GM18907 (cell line): Measurements from ENCODE around the gene MNAT1.

ENCODE experiments used
- ATAC-seq: cut with Tn5 transposase; IDR thresholded peaks from one replicate; pipeline ENCODE4 v1.9.1; 2021; ENCODE audit warnings: mild to moderate bottlenecking, moderate library complexity; ENCODE audit not compliant: unreplicated experiment

The MNAT1 gene

DNA sequence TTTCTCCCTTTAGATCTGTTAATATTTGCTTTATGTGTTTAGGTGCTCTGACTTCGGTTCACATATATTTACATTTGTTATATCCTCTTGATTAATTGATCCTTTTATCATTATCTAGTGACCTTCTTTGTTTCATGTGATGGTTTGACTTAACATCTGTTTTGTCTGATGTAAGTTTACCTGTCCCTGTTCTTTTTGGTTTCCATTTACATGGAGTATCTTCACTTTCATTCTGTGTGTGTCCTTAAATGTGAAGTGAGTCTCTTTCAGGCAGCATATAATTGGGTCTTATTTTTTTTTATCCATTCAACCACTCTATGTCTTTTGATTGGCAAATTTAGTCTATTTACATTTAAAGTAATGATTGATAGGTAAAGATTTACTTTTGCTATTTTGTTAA lies 222.1 kb downstream of the MNAT1 start:
- no peak for ATAC-seq

DNA sequence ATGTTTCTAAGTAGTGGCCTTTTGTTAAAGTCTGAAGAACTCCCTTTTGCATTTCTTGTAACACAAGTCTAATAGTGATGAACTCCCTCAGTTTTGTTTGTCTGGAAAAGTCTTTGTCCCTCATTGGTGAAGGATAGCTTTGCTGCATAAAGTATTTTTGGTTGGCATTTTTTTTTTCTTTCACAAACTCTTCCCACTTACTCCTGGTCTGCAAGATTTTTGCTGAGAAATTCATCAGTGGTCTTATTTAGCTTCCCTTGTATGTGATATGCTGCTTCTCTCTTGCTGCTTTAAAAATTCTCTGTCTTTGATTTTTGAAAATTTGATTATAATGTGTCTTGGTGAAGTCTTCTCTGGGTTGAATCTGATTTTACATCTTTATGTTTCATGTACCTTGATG lies 223.6 kb downstream of the MNAT1 start:
- no peak for ATAC-seq

DNA sequence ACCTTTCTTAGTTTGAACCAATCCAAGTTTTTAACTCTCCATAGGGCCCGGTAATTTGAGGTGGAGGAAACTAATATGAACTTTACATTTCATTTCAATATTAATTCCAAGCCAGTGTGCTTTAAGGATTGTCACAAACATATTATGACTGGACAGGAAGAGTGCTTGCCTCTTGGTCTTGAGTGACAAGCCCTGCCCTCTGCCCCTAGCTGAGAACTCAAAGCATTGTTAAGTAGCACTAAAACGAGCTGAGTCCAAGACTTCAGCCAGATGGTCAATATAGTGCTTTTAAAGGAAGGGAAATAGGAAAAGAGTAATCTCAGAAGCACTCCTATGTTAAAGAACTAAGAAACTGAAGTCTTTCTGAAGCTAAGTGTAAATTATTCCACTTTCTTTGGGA lies 229.2 kb downstream of the MNAT1 start:
- ATAC-seq: no peak

DNA sequence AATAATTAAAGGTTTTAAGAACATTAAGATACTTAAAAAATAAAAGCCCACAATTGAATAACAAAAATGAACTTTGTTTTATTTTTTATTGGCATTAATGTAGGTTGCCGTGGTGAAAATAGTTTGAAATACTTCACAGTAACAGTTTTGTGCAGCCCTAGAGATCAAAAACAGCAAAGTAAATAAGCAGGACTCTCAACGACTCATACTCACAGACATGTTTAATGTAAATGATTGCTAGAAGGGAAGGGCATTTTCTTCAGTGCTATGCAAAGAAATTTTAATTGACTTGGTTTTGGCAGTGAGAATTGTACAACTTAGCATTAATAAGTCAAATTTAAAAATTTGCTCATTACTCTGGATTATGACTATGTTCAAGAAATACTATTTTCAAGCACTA lies 230.3 kb downstream of the MNAT1 start:
- no peak for ATAC-seq

DNA sequence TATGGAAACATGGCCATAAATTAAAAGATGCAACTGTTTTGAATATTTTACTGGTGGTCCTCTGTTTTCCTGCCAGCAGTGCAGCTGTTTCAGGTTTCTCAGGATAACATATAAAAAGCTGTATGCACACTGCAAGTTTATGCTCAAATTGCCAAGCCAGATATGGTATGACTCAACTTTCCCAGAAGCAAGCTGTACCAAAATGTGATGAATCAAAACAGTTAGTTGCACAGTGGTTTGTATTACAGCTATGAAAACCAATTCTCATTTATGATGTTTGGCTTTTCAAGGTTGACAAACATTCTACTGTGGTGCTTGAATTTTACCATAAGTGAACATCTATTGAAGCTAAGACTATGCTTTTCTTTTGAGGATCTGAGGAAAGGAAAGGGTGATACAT lies 230.8 kb downstream of the MNAT1 start:
- no peak for ATAC-seq

DNA sequence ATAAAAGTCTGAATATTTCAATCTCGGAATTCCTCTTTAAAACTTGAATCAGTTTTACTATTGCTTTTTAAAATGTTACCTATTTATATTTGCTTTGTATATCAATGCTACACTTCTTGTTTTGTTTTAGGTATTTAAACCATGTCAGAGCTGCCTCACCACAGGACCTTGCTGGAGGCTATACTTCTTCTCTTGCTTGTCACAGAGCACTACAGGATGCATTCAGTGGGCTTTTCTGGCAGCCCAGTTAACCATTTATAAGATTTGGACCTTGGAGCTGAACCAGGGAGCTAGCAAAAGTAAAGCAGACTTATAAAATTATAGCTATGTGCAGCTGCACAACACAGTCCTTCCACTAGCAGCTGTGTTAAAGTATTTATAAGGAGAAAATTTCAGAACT lies 233.5 kb downstream of the MNAT1 start:
- no peak for ATAC-seq

DNA sequence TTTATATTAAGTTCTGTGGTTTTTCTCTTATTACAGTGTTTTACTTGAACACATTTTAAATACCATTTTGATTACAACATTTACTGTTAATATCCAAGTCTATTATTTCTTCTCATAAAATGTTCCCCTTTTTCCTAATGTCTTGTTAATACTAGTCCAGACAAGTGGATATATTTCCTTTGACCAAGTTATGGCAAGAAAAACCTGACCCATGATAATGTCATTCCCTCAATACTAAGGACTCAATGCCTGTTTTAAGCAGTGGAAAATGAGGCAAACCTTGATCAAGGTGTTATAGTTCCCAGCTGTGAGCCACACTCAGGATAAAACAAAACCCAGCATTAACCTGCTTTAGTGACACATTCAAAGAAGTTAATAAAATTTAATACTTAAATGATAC lies 234.1 kb downstream of the MNAT1 start:
- no peak for ATAC-seq

DNA sequence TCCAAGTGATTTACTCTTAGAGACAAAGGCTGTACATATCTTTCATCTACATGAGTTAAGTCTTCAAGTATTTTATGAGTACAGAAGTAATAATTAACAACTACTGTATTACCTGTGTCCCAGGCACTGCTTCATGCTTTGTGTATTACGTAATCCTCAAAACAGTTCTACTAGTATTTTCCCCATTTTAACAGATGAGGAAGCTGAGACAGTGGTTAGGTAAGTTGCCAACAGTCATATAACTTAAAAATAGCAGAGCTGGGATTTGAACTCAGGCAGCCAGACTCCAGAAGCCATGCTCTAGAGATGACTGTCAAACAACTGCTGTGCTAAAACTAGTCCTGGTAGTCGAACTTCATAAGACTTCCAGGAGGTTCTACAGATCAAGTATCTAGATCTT lies 235.6 kb downstream of the MNAT1 start:
- no peak for ATAC-seq

DNA sequence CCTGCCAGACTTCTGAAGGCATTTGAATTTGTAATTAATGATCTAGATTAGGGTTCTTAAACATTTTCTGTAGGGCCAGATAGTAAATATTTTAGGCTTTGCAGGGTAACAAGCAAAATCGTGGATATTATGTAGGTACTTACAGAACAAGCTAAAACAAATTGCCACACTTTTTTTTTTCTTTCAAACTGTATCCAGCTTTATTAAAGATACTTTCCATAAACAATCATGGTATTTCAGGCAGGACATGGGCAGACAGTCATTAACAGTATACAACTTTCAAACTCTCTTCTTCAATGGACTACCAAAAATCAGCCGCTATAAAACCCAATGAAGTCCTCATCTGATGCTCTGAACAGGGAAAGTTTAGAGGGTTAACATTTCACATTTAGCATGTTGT lies 236.7 kb downstream of the MNAT1 start:
- no peak for ATAC-seq

DNA sequence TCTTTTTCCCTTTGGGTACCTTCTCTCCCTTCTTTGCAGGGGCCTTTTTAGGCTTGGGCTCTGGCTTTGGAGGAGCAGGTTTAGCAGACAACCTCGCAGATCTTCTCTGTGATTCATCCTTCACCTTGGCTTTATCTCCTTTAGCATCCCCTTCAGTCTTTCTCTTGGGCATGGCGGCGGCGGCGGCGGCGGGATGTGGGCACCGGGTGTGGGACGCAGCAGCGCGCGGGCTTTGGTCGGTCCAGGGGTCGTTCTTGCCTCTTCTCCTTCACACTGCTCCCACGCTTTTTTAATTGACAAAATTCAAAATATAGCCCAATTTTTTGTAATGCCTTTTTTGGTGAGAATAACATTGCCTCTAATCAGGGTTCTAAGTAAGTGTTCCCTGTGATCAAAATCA lies 237.7 kb downstream of the MNAT1 start:
- ATAC-seq: no peak

DNA sequence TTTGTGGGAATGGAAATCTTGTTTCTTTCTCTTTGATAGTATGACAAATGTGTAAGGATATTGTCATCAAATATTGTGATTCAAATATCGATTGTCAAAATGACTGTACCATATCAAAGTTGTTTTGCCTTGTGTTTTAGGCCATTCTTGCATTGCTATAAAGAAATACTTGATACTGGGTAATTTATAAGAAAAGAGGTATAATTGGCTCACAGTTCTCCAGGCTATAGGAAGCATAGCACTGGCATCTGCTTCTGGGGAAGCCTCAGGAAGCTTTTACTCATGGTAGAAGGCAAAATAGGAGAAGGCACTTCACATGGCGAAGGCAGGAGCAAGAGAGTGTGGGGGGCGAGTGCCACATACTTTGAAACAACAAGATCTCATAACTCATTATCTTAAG lies 238.5 kb downstream of the MNAT1 start:
- ATAC-seq: no peak

DNA sequence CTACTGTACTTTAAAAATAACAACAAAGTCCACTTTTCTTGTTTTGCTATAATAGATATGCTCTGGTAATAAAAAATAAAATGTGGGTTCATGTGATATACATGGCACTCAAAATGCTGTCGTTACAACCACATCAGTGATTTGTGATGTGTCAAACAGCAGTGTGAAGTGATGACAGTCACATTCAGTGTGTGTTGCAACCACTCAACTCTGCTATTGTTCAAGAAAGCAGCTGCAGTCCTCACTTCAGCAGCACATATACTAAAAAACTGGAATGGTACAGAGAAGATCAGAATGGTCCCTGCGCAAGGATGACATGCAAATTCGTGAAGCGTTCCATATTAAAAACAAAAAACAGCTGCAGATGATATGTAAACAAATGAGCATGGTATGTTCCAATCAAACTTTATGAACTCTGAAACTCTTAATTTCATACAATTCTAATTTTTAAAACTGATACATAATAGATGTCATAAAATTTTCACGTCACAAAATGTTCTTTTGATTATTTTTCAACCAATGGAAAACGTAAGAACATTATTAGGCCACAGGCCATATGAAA lies 239.6 kb downstream of the MNAT1 start:
- ATAC-seq: no peak

DNA sequence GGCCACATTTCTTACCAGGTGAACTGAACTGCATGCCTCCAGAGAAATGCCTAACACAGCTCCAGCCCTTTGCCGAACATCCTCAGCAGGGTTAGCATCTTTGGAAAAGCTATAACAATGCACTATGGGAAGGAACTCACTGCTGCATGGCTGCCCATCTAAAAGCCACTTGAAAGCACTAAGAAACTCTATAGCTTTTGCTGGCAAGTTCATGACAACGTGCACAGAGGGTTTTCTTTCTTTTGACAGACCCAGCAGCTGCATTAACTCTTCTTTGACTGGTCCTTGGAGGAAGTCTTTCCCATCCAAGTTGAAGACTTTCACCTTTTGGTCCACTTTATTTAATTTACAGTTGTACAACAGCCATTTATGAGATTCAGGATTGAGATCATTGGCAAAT lies 241.0 kb downstream of the MNAT1 start:
- no peak for ATAC-seq

DNA sequence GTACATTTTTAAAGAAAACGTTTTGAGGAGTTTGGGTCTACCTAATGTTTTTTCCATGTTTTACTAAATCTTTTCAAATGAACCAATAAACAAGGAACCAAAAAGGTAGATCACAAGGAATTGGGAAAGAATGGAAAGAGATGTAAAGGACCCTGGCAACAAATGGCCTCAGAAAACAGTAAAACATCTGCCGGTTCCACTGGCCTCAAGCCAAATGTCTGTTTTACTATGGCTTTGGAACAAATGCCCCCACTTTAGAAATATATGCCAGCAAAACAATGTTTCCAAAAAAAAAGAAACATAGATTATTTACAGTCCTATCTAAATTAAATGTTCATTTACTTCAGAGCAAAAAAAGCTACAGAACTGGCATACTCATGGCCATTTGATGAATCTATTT lies 243.3 kb downstream of the MNAT1 start:
- ATAC-seq: no peak

DNA sequence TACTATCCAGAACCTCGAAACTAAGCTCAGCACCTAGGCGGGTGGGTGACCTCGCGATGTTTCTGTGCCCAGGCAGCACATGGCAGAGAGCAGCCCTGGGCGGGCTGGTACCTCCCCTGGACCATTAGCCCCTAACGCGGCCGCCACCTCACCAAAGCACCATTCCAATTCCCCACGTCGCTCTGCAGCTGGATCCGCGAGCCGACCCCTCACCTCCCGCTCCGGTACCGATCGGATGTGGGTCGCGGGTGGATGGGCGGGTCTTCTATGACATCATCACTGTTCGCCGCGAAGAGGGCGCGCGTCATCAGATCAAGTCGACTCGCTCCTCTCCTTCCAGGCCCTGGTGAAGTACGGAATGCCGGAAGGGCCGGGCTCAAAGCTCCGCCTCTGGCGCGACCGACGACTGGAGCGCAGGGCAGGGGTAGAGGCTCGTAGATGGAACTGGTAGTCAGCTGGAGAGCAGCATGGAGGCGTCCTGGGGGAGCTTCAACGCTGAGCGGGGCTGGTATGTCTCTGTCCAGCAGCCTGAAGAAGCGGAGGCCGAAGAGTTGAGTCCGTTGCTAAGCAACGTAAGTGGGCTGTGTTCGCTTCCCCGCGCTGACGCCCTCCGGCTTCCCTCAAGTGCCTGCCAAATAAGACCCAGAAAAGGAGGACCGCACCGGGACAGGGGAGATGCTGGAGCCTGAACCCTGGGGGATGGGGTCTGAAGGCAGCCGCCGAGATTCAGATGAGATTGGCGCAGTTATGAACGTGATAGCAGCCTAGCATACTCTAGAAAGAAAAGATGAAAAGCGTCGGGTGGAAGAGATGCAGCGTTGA lies 246.5 kb downstream of the MNAT1 start, which contains the start of the genes SLC38A6 and TRMT5:
Gene SLC38A6, plus strand, starts transcription at position 435 of the 822 bp plus-strand sequence. Its CDS starts 33 bp downstream, at position 468.
Gene TRMT5, minus strand, starts transcription at position 269 of the 822 bp plus-strand sequence. Its CDS starts 106 bp downstream, at position 163.
- peak; percentile 90 for ATAC-seq

DNA sequence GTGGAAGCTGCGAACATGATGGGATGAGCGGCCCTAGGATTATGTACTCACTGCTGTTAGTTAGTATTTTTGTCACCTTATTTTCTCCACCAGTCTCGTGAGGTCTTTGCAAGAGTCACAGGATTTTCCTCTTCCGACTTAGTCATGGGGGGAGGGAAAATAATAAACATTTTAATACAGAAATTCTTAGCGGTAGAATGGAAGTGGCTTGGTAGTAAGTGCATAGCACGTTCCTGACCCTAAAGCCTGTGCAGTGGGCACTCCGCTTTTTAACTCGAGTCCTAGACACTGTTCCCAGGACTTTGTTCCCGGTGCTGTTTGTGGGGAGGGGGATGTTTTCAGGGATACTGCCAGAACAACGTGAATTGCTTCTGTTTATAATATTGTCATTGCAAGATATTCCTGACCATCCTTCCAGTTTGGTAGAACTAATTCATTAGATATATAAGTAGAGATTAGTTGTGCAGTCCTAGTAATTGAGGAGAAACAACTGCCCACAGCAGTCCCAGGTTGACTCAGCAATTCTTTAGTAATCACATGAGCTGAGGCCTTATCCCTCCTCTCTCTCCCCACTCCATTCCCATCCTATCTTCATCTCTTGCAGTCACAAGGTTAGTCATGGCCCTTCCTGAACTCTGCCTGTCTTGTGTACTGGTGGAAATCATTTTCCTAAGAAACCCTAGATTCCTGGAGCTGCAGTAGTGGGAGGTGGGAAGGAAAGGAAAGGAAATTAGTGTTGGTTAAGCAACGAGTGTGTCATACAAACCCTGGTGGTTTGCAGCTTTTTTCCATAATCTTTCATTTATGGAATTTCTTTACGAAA lies 247.3 kb downstream of the MNAT1 start:
- no peak for ATAC-seq

DNA sequence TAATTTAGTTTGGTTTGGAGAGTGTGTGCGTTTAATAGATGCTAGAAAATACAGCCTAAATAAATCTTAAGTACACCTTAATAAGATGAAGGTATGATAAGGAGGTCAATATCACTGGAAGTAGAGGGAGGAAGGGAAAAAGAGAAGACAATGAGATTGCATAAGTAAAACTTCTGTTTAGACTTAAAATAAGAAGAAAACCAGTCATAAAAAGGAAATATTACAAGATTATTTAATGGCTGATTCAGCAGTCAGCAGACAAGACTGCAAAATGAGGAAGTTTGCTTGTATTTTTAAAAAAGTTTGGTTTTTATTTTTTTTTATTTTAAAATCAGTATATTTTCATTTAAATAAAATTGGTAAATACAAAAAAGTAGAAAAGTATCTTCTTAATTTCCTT lies 249.6 kb downstream of the MNAT1 start:
- ATAC-seq: no peak

DNA sequence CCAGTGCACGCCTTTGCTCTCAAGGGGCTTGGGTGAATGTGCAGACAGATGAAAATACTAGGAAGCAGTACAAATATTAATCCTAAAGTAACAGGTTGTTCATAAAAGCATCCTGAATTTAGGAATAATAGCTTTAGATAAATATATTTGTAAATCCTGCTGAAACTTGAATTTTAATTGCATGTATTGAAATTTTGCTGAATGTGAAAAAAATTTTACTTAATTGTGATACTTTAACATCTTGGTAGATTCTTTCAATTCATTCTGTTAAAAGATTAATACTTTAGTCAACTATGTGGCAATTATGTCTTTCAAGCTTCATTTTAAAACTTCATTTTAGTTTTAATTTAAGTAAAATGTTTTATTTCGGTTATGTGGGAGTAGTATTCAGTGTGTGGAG lies 251.9 kb downstream of the MNAT1 start:
- no peak for ATAC-seq

DNA sequence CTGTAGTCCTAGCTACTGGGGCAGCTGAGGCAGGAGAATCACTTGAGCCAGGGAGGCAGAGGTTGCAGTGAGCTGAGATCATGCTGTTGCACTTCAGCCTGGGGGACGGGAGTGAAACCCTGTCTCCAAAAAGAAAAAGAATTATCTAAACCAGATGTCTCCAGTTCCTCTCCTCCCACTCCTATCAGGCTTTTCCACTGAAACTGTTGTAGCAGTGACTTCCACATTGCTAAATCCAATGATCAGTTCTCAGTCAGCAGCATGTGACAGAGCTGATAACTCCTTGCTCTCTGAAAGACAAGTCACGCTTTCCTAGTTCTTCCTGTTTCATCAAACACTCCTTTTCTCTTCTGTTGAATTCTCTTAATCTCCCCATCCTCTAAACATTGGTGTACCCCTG lies 255.0 kb downstream of the MNAT1 start:
- no peak for ATAC-seq

DNA sequence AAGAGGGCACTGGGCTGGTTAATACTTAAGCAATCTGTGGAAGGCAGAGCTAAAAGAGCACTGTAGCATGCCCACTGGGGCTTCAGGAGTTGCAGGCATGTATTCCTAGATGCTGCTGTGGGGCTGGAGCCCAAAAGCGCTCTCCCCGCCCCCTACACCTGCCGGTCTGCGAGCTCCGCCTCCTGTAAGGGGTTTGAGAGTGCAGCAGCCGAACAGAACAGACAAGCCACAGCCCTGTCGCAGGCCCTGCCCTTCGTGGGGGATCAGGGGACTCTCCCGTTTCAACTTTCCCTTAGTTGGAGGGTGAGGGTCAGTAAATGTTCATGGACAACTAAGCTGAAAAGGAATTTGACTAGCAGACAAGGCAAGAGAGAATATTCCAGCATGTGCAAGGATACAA lies 264.1 kb downstream of the MNAT1 start:
- ATAC-seq: no peak

DNA sequence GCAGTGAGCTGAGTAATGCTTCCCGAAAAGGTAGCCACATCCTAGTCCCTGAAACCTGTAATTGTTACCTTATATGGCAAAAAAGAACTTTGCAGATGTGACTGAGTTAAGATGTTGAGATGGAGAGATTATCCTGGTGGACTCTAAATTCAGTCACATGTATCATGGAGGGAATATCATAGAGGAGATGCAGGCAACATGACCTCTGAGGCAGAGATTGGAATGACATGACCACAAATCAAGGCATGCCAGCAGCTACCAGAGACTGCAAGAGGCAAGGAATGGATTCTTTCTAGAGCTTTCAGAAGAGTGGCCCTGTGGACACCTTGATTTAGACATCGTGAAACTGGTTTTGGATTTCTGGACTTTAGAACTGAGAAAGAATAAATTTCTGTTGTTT lies 265.0 kb downstream of the MNAT1 start:
- ATAC-seq: no peak

DNA sequence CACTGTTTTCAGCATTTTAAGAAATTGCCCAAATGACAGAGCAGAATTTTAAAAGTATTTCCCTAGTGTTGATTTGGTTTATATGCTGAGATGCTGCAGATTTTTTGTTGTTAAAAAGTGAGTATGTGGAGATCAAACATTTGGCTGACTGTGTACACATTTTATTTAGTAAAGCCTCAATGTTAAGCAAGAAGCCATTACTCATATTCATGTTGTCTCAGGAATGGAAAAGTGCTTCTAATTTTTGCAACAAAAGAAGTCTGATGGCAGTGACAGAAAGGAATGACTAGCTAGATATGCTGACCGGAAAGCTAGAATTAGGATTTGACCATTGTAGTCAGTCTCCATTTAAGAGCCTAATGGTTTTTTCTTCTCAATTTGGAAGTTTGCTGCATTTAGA lies 269.0 kb downstream of the MNAT1 start:
- no peak for ATAC-seq
